Osteocyte (in vitro differentiated cells): ENCODE results near the gene GAK. TPM values are rescaled to one million over a fixed set of nuclear protein-coding genes. Genes with fewer than 3 reads are reported as not detected.

Experiments
- DNase-seq: peaks from one replicate; pipeline ENCODE4 v3.0.0; 2021; ENCODE audit warnings: mixed read lengths; ENCODE audit not compliant: unreplicated experiment; ENCODE audit errors: extremely low spot score
- H3K27ac Mint-ChIP-seq: one replicate; pipeline ENCODE4 v1.8.0; 2021; ENCODE audit warnings: mild to moderate bottlenecking, mixed read lengths; ENCODE audit not compliant: unreplicated experiment
- H3K27me3 Mint-ChIP-seq: one replicate; pipeline ENCODE4 v1.8.0; 2021; ENCODE audit warnings: mixed read lengths; ENCODE audit not compliant: unreplicated experiment
- H3K36me3 Mint-ChIP-seq: one replicate; pipeline ENCODE4 v1.8.0; 2021; ENCODE audit warnings: mixed read lengths; ENCODE audit not compliant: unreplicated experiment
- H3K4me1 Mint-ChIP-seq: one replicate; pipeline ENCODE4 v1.8.0; 2021; ENCODE audit warnings: mixed read lengths; ENCODE audit not compliant: unreplicated experiment
- H3K4me3 Mint-ChIP-seq: one replicate; pipeline ENCODE4 v1.8.0; 2021; ENCODE audit warnings: mild to moderate bottlenecking, moderate library complexity, mixed read lengths; ENCODE audit not compliant: unreplicated experiment
- H3K9me3 Mint-ChIP-seq: one replicate; pipeline ENCODE4 v1.8.0; 2021; ENCODE audit warnings: mixed read lengths; ENCODE audit not compliant: unreplicated experiment
- CTCF ChIP-seq: fragments of 200-600 bp; sonication (generic); IDR thresholded peaks from 2 replicates; pipeline ENCODE4 v1.5.0; 2021; ENCODE audit warnings: antibody characterized with exemption, mild to moderate bottlenecking, moderate library complexity
- total RNA-seq: library from RNA; stranded (reverse); gene quantifications from 2 replicates; pipeline ENCODE4 v1.2.1, GENCODE V29; 2021

Gene GAK
- total RNA-seq, 1 donor from 2014 or later = 93.8 TPM

GRCh38 chr4:836003-836511 is 96.1 kb downstream of the GAK start:
- Mint-ChIP-seq H3K9me3 (peaks cover 10% of the 10 kb centered on the region), H3K36me3 (peaks cover 2% of the 10 kb centered on the region), H3K27me3 (no peaks in the 10 kb centered on the region), H3K4me3 (no peak overlapping the region), H3K4me1 (no peaks in the 10 kb centered on the region), H3K27ac (no peak overlapping the region)
- no peak for DNase-seq
- TF ChIP-seq CTCF = no peak

- no peak for DNase-seq
- Mint-ChIP-seq H3K4me1 (no peaks in the 10 kb centered on the region), H3K36me3 (no peaks in the 10 kb centered on the region), H3K9me3 (peaks cover 6% of the 10 kb centered on the region), H3K27me3 (no peaks in the 10 kb centered on the region), H3K4me3 (no peak overlapping the region), H3K27ac (no peak overlapping the region)
- no peak for TF ChIP-seq CTCF
Observed at GRCh38 chr4:835148-836002, 96.7 kb downstream of the GAK start.

GRCh38 chr4:834368-835147 is 97.6 kb downstream of the GAK start:
- no peak overlapping the region for H3K4me3 Mint-ChIP-seq
- no peaks in the 10 kb centered on the region for H3K27me3 Mint-ChIP-seq
- no peak overlapping the region for H3K27ac Mint-ChIP-seq
- no peak for TF ChIP-seq CTCF
- no peaks in the 10 kb centered on the region for H3K36me3 Mint-ChIP-seq
- peaks cover 6% of the 10 kb centered on the region for H3K9me3 Mint-ChIP-seq
- no peaks in the 10 kb centered on the region for H3K4me1 Mint-ChIP-seq
- no peak for DNase-seq

GRCh38 chr4:833731-834367 is 98.3 kb downstream of the GAK start:
- H3K4me1 Mint-ChIP-seq = no peaks in the 10 kb centered on the region
- peaks cover 6% of the 10 kb centered on the region for H3K9me3 Mint-ChIP-seq
- H3K36me3 Mint-ChIP-seq = no peaks in the 10 kb centered on the region
- H3K4me3 Mint-ChIP-seq = no peak overlapping the region
- DNase-seq = no peak
- TF ChIP-seq CTCF = no peak
- peaks cover 1% of the 10 kb centered on the region for H3K27me3 Mint-ChIP-seq
- H3K27ac Mint-ChIP-seq = no peak overlapping the region
